ENCODE results near the gene STAC3. TPM values are rescaled to one million over a fixed set of nuclear protein-coding genes. Genes with fewer than 3 reads are reported as not detected.

Gene STAC3
- total and polyA plus RNA-seq, 4 donors: 0.19 to 1.3 (median 0.96) TPM

DNA sequence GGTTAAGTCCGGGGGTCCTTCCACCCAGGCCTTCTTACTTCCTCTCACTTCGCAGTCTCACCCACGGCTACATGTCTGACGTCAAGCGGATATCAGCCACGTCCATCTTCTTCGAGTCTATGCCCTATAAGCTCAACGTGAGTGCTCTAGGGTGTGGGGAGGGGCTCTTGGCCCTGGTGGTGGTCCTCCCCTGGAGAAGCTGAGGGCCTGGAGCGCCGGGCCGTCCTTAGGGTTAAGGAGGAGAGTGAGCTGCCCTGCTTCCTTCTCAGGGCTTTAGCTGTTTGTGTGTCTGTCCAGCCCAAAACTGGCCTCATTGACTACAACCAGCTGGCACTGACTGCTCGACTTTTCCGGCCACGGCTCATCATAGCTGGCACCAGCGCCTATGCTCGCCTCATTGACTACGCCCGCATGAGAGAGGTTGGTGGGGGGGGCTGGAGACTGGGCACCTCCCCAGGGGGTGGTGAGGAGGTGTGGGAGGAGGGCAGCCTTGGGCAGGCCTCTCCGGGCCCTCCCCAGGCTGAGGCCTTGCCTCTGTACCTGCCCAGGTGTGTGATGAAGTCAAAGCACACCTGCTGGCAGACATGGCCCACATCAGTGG lies 18.7 kb downstream of the STAC3 start:
- DNase-seq (ENCODE audit: low spot score): no peak

DNA sequence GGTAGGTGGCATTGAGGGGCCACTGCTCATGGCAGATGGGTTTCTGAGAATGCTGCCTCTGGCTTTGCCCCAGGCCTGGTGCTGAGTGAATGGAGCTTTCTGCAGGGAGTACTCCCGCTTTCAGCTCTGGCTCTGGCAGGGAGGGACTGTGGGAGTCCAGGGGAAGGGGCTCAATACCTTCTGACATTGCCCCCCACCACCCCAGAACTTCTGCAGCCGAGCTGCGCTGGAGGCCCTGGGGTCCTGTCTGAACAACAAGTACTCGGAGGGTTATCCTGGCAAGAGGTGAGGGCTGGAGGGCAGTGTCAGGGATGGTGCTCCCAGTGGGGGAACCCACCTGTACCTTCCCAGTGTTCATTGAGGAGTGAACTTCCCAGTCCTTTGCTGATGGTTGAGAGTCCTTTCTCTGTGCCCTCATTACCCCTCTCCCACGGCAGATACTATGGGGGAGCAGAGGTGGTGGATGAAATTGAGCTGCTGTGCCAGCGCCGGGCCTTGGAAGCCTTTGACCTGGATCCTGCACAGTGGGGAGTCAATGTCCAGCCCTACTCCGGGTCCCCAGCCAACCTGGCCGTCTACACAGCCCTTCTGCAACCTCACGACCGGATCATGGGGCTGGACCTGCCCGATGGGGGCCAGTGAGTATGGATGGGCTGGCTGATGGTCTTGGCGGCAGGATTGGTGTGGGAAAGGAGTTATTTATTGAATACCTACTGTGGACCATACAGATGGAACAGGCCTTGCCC lies 19.5 kb downstream of the STAC3 start:
- Histone ChIP-seq H3K27me3 (ENCODE audit: control insufficient read depth in 4 of 4, insufficient read depth in 4 of 4, low read length in 3 of 4) (no peaks in the 10 kb centered on the region), H3K36me3 (ENCODE audit: control insufficient read depth in 4 of 4, insufficient read depth in 3 of 4, low read depth in 1 of 4, low read length in 3 of 4) (peaks cover 12 to 20% (median 15%) of the 10 kb centered on the region in 4 donors), H3K27ac (ENCODE audit: low read depth in 1 of 2, low read length in 2 of 2) (peak overlapping the region; percentile 94 to 97), H3K9ac (ENCODE audit: low read depth in 1 of 2, low read length in 2 of 2) (peak overlapping the region; percentile 76 to 88), H3K9me3 (ENCODE audit: control insufficient read depth in 4 of 4, low read length in 3 of 4) (no peaks in the 10 kb centered on the region), H3K4me1 (ENCODE audit: control insufficient read depth in 4 of 4, insufficient read depth in 4 of 4, low read length in 3 of 4) (peaks cover 18 to 61% (median 46%) of the 10 kb centered on the region in 4 donors), H3K4me3 (ENCODE audit: low read depth in 1 of 3, low read length in 3 of 3) (peak overlapping the region; percentile 55 to 83 (median 68))
- WGBS: 43% methylated on average over 13 of the region's 13 CpGs
- TF ChIP-seq HNF4A (conservative IDR thresholded peaks at IDR 0.05) (peak; percentile 44 to 51), NR2F2 (IDR thresholded peaks at IDR 0.05) (no peak), GABPA (IDR thresholded peaks at IDR 0.05 in 1 of 2, conservative IDR thresholded peaks at IDR 0.05 in 1 of 2) (no peak), FOXA2 (IDR thresholded peaks at IDR 0.05) (no peak), RAD21 (IDR thresholded peaks at IDR 0.05) (peak in 1 of 2 donors; percentile 13), HNF4G (IDR thresholded peaks at IDR 0.05) (no peak), JUND (IDR thresholded peaks at IDR 0.05) (no peak), RXRA (IDR thresholded peaks at IDR 0.05) (peak; percentile 53 to 64), SP1 (IDR thresholded peaks at IDR 0.05) (peak; percentile 34)
- TF ChIP-seq, protein P1, sequence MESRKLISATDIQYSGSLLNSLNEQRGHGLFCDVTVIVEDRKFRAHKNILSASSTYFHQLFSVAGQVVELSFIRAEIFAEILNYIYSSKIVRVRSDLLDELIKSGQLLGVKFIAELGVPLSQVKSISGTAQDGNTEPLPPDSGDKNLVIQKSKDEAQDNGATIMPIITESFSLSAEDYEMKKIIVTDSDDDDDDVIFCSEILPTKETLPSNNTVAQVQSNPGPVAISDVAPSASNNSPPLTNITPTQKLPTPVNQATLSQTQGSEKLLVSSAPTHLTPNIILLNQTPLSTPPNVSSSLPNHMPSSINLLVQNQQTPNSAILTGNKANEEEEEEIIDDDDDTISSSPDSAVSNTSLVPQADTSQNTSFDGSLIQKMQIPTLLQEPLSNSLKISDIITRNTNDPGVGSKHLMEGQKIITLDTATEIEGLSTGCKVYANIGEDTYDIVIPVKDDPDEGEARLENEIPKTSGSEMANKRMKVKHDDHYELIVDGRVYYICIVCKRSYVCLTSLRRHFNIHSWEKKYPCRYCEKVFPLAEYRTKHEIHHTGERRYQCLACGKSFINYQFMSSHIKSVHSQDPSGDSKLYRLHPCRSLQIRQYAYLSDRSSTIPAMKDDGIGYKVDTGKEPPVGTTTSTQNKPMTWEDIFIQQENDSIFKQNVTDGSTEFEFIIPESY (IDR thresholded peaks at IDR 0.05): no peak
- no peak for DNase-seq (ENCODE audit: low spot score)

More for the DNA sequence above, 18.7 kb downstream of the STAC3 start:
- H3K9ac ChIP-seq (ENCODE audit: low read depth in 1 of 2, low read length in 2 of 2): no peak overlapping the region
- H3K4me3 ChIP-seq (ENCODE audit: low read depth in 1 of 3, low read length in 3 of 3): peak overlapping the region in 2 of 3 donors; percentile 55 to 68
- WGBS: 75% methylated on average over 19 of the region's 19 CpGs
- no peaks in the 10 kb centered on the region for H3K9me3 ChIP-seq (ENCODE audit: control insufficient read depth in 4 of 4, low read length in 3 of 4)
- H3K27me3 ChIP-seq (ENCODE audit: control insufficient read depth in 4 of 4, insufficient read depth in 4 of 4, low read length in 3 of 4): no peaks in the 10 kb centered on the region
- H3K4me1 ChIP-seq (ENCODE audit: control insufficient read depth in 4 of 4, insufficient read depth in 4 of 4, low read length in 3 of 4): peaks cover 16 to 61% (median 46%) of the 10 kb centered on the region in 4 donors
- TF ChIP-seq JUND (IDR thresholded peaks at IDR 0.05) (no peak), GABPA (IDR thresholded peaks at IDR 0.05 in 1 of 2, conservative IDR thresholded peaks at IDR 0.05 in 1 of 2) (no peak)
- H3K27ac ChIP-seq (ENCODE audit: low read depth in 1 of 2, low read length in 2 of 2): peak overlapping the region; percentile 6 to 29
- H3K36me3 ChIP-seq (ENCODE audit: control insufficient read depth in 4 of 4, insufficient read depth in 3 of 4, low read depth in 1 of 4, low read length in 3 of 4): peaks cover 12 to 20% (median 15%) of the 10 kb centered on the region in 4 donors

DNA sequence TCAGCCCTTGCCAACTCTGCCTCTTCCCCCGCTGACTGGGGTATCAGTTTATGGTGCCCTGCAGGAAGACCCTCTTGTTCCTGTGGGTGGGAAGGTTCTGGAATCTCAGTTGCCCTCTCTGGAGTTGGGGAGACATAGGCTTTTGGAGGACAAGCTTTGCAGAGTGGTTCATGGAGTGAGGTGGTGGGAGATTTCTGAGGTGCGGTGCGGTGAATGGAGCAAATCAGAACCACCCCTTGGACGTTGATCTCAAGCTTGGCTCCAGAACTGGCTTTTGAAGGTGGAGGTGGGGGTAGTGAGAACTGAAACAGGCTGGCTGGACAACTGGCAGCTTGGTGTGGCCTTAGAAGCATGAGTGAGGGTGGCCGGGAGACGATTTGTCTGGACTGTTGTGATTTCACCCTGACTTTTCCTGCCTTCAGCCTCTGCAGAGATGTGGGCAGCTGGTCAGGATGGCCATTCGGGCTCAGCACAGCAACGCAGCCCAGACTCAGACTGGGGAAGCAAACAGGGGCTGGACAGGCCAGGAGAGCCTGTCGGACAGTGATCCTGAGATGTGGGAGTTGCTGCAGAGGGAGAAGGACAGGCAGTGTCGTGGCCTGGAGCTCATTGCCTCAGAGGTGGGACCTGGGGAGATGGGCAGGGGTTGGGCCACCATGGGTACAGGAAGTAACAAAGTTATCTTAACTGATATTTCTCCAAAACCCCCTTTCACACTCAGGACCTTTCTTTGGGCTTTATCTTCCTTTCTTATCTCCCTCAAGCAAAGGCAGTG lies 20.4 kb downstream of the STAC3 start:
- Histone ChIP-seq H3K27me3 (ENCODE audit: control insufficient read depth in 4 of 4, insufficient read depth in 4 of 4, low read length in 3 of 4) (no peaks in the 10 kb centered on the region), H3K9me3 (ENCODE audit: control insufficient read depth in 4 of 4, low read length in 3 of 4) (no peaks in the 10 kb centered on the region), H3K27ac (ENCODE audit: low read depth in 1 of 2, low read length in 2 of 2) (peak overlapping the region; percentile 94 to 97), H3K36me3 (ENCODE audit: control insufficient read depth in 4 of 4, insufficient read depth in 3 of 4, low read depth in 1 of 4, low read length in 3 of 4) (peaks cover 12 to 20% (median 15%) of the 10 kb centered on the region in 4 donors), H3K4me3 (ENCODE audit: low read depth in 1 of 3, low read length in 3 of 3) (peak overlapping the region; percentile 55 to 83 (median 68)), H3K9ac (ENCODE audit: low read depth in 1 of 2, low read length in 2 of 2) (peak overlapping the region; percentile 76 to 88), H3K4me1 (ENCODE audit: control insufficient read depth in 4 of 4, insufficient read depth in 4 of 4, low read length in 3 of 4) (peaks cover 16 to 61% (median 46%) of the 10 kb centered on the region in 4 donors)
- no peak for DNase-seq (ENCODE audit: low spot score)
- 29% methylated on average over 10 of the region's 10 CpGs for WGBS
- TF ChIP-seq YY1 (IDR thresholded peaks at IDR 0.05) (peak; percentile 56), HNF4G (IDR thresholded peaks at IDR 0.05) (peak; percentile 44), SP1 (IDR thresholded peaks at IDR 0.05) (peak; percentile 71), NR2F2 (IDR thresholded peaks at IDR 0.05) (no peak), TAF1 (conservative IDR thresholded peaks at IDR 0.05) (peak; percentile 94), FOXA2 (IDR thresholded peaks at IDR 0.05) (no peak), JUND (IDR thresholded peaks at IDR 0.05) (no peak), HNF4A (conservative IDR thresholded peaks at IDR 0.05) (peak; percentile 62 to 76), RXRA (IDR thresholded peaks at IDR 0.05) (peak in 1 of 2 donors; percentile 3)
- TF ChIP-seq, protein P1 (IDR thresholded peaks at IDR 0.05): no peak
- TF ChIP-seq, protein P2, sequence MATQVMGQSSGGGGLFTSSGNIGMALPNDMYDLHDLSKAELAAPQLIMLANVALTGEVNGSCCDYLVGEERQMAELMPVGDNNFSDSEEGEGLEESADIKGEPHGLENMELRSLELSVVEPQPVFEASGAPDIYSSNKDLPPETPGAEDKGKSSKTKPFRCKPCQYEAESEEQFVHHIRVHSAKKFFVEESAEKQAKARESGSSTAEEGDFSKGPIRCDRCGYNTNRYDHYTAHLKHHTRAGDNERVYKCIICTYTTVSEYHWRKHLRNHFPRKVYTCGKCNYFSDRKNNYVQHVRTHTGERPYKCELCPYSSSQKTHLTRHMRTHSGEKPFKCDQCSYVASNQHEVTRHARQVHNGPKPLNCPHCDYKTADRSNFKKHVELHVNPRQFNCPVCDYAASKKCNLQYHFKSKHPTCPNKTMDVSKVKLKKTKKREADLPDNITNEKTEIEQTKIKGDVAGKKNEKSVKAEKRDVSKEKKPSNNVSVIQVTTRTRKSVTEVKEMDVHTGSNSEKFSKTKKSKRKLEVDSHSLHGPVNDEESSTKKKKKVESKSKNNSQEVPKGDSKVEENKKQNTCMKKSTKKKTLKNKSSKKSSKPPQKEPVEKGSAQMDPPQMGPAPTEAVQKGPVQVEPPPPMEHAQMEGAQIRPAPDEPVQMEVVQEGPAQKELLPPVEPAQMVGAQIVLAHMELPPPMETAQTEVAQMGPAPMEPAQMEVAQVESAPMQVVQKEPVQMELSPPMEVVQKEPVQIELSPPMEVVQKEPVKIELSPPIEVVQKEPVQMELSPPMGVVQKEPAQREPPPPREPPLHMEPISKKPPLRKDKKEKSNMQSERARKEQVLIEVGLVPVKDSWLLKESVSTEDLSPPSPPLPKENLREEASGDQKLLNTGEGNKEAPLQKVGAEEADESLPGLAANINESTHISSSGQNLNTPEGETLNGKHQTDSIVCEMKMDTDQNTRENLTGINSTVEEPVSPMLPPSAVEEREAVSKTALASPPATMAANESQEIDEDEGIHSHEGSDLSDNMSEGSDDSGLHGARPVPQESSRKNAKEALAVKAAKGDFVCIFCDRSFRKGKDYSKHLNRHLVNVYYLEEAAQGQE (IDR thresholded peaks at IDR 0.05): peak; percentile 76
- TF ChIP-seq, protein P3, sequence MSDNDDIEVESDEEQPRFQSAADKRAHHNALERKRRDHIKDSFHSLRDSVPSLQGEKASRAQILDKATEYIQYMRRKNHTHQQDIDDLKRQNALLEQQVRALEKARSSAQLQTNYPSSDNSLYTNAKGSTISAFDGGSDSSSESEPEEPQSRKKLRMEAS (IDR thresholded peaks at IDR 0.05): no peak
- TF ChIP-seq, protein P4, sequence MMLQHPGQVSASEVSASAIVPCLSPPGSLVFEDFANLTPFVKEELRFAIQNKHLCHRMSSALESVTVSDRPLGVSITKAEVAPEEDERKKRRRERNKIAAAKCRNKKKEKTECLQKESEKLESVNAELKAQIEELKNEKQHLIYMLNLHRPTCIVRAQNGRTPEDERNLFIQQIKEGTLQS (IDR thresholded peaks at IDR 0.05): no peak
